Hepatic stellate cell (primary cell): ENCODE data around the gene IL37.
"Not testable (repeated sequence)": the region's sequence is repeated elsewhere in the genome, so short reads cannot be mapped to it uniquely, and the experiment has no call there.

ENCODE experiments used
- DNase-seq: peaks from one replicate; pipeline ENCODE4 v3.0.0; 2011; ENCODE audit warnings: low spot score

The IL37 gene

DNA sequence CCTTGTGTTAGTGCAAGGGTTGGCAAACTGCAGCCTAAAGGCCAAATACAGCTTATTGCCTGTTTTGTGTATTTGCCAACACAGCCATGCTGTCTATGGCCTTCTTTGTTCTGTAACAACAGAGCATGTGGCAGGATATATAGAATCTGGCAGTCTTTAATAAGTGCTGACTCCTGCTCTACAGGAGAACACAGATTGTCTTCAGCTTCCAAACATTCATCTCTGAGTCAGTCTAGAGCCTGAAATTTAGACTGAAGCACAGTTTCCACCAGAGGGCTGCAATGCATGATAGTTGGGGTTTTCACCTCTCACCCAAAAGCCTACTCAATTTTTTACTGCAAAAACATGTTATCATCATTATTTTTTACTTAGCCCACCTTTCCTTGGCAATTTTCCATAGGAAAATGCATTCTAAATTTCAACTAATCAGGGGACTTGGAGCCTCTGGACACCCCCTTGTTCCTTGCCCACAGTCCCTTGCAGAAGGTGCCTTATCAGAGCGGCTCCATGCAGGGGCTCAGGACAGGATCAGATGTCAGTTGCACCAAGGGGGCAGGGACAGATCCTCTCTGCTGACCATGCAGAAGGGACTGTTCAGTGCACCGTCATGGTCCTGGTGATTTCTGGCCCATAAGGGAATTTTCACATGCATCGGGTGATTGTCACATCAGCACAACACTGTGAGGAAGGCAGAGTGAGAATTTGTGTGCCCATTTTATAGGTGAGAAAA is 12.4 kb downstream of the IL37 start:
- DNase-seq = no peak

DNA sequence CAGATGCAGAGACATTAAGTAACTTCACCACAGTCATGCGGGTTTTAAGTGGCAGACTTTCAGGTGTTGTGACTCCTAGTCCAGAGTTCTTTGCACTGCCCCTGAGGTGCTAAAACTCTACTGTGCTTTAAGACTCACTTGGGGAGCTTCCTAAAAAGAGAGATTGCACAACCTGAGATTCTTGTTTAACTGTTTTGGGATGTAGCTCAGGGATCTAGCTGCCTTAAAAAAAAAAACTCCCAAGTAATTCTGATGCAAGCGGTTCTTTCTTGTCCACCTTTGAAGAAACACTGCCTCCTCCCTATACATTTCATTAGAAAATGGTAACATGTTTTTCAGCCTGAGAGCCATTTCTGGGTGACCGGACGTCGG is 13.0 kb downstream of the IL37 start:
- no peak for DNase-seq

DNA sequence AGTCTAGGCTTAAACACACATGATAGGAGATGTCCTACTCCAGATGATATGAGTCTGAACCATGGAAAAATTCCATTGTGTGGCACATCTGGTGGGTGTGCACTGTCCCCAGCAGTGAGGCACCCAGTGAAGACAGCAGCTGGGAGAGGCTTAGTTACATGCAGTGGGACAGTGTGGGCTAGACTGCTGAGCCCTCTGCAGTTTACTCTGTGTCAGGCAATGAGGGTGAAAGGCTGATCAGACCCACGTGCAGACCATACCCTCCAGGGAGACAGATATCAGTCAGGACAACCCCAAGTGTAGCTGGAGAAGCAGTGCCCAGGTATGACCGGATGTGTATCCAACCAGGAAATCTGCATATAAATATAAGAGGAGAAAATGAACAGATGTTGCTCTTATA is 13.4 kb downstream of the IL37 start:
- DNase-seq = no peak

DNA sequence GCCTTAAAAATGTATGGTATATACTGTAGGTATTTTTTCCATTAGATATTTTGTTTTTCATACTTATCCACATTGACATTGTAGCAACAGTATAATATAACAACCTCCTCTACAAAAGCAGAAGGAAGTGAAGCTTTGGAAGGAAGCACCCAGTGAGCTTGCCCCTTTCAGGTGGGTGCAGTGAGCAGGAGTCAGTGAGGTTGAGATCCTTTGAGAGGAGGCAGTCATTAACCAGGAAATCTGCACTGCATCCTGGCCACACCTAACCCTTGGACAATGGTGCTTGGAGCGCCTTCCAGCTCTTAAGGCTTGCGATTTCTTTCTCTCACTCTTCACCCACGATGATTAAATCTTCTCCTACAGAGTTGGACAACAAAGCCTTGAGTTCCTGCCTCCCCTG is 13.9 kb downstream of the IL37 start:
- DNase-seq = no peak

DNA sequence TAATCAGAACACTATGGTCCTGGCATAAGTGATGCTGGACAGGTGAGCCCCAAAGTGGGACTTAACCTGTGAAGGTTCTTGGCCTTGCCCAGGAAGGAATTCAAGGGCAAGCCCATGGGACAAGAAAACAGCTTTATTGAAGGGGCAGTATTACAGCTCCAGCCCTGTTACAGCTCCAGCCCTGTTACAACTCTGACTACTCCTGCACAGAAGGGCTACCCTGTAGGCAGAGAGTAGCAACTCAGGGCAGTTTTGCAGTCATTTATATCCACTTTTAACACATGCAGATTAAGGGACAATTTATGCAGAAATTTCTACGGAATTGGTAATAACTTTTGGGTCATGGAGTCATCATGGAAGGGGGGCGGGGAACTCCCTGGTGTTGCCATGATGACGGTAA is 15.7 kb downstream of the IL37 start:
- no peak for DNase-seq

DNA sequence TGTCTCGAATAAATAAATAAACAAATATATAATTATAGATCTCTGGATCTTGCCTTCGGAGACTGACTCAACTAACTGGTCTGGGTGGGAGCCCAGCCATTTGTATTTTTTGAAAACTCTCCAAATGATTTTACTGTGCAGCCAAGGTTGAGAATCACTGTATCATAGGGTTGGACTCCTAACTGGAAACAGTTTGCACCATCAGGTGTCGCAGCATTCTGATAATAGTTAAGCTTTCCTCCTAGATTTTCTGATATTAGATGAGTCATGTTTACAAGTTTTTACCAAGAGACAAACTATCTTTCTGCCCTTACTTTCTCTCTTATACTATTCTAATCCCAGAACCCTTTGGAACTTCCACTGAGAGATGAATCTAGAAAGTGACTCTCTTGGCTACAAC is 16.8 kb downstream of the IL37 start:
- no peak for DNase-seq

DNA sequence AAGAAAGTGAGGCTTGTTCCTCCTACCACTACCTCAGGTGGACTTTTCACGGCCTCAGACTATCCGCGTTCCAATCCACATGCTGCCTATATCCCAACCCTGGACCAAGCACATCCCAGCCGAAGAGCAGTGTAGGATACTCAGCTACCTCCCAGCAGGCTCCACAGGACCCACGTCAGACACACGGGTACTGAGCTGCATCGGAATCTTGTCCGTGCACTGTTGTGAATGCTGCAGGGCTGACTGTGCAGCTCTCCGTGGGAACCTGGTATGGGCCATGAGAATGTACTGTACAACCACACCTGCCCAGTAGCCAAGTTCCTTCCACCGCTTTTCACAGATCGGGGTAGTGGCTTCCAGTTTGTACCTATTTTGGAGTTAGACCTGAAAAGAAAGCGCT is 22.3 kb downstream of the IL37 start:
- no peak for DNase-seq

DNA sequence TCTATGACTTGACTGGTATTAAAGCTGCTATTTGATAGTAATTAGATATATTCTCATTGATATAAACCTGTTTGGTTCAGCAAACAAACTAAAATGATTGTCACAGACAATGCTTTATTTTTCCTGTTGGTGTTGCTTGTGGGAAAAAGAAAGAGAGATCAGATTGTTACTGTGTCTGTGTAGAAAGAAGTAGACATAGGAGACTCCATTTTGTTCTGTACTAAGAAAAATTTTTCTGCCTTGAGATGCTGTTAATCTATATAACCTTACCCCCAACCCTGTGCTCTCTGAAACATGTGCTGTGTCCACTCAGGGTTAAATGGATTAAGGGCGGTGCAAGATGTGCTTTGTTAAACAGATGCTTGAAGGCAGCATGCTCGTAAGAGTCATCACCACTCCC is 23.2 kb downstream of the IL37 start:
- not testable (repeated sequence) for DNase-seq

DNA sequence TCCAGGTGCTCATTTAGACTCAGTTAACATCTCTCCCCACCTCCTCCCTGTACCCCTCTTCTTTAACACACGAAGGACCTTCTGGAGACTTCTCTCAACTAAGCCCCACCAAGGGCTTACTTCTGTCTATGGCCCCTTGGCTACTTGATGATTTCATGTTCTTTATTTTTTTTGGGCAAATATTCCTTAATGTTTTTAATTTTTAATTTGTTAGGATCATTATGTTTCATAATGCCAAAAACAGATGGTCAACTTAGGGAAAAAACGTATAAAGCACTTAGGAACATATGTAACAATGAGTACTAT is 25.9 kb downstream of the IL37 start:
- no peak for DNase-seq

DNA sequence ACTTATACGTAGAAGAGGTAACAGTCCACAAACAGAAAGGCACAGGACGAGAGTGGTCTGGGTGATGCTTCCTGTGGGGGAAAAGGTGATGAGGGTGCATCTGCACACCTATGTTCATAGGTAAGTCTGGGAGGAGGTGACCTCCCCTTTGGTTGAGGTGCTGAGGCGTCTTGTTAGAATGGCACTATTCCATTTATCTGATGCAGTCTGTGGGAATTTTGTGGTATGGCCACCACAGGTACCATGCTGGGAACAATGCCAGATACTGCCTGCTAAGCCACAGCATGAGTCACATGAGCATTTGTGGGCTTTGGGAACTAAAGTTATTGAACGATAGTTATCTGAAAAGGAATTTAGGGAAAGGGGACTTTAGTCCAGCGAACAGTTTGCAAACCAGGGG is 27.9 kb downstream of the IL37 start:
- no peak for DNase-seq

DNA sequence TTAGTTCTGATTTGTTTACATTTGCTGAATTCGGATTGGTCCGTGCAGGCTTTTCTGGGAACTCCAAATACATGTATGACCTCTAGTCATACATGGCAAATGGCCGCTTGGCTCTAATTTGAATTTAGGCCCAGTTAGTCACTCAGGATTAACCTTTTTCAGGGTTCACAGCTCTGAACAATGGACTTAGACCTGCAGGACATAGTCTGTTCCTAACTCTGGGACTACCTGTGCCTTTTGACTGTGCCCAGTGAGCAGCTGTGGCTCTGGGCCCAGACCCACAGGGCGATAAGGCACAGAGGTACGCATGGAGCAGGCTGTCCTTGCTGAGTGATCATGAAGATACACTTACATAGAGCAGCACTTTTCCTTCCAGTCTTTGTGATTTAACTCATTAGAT is 28.5 kb downstream of the IL37 start:
- DNase-seq = no peak

DNA sequence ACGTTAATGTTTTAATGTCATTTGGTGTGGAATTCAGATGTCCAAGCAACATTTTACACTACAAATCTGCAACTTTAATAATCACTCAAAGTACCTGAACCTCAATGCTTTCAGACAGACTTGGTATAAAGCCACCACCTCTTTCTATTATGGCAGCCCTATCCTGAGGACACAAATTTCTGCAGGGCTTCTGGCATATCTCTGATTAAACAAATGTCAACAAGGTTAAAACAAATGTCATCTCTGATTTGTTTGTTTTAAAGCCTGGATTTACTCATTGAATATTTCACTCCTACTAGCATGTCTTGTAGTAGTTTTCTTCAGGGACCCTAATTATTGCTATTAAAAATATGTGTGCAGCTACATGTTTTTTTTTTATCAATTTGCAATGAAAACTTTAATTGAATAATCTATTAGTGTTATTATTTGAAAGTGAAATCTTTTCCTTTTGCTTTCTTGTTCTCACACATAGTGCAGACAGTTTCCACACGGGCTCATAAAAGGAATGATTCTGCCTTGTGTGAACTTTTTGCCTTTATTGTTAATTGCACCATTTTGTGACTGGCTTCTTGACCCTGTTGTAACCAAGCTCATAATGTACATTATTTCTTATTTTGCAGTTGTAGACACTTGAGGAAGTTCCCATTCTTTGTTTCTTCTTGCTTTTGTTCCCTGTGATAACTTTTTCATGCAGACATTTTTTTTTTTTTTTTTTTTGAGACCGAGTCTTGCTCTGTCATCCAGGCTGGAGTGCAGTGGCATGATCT is 30.1 kb downstream of the IL37 start:
- DNase-seq = no peak

DNA sequence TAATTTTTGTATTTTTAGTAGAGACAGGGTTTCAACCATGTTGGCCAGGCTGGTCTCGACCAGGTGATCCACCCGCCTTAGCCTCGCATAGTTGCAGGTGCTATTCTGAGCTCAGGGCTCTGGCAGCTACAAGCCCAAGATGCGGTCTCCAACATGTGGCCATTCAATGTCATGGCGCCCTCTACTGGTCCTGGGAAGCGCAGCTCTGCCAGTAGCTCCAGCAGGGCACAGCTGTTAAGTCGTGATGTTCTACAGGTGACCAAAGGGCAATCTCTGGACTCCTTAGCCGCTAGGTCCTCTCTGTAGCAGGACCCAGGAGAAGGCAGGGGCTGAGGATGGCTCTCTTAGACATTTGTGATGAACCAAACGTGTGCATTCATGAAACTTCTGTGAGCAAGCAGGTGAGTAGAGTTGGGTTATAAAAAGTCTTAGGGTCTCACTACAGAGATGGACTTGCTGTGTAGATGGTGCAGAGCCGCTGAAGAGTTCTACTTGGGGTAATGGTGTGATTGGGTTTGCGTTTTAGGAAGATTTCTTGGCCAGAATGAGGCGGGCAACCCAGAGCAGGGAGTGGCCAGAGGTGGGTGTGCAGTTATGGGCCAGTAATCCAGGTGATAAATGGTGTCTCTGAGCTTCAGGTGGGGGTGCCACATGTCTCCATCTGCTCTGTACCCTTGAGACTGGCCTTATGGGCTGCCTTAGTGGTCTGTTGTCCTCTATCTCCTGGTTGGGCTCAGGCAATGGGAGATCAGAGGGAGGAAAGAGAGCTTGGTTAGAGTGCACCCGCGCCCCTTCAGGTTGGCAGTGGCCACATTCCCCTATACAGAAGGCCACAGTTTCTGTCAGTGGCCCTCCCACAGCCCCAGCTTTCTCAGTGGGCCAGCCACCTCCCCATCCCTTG is 31.0 kb downstream of the IL37 start:
- peak; percentile 53 for DNase-seq

DNA sequence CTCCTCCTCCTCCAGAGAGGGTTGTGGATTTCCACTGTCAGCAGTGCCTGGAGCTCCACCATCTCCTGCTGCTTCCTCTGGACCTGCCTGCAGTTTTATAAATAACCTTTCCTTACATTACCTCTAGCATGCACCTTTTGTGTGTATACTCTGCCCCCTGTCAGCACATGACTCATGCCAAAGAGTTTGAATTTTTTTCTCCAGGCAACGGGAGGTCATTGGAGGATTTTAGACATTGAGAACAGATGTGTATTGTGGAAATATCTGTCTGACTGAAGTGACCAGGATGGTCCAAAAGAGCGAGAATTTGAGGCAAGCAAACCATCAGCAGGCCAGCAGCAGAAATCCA is 31.7 kb downstream of the IL37 start:
- no peak for DNase-seq

DNA sequence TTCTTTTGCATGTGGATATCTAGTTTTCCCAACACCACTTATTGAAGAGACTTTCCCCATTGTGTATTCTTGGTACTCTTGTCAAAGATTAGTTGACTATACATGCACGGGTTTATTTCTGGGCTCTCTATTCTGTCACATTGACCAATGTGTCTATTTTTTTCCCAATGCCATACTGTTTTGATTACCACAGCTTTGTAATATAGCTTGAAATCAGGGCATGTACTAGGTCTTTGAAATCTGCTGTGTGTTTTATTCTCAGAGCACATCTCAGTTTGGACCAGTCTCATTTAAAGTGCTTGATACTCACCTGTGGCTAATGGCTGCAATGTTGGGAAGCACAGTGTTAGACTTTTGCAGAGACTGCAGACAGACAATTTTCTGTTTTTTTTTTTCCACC is 34.0 kb downstream of the IL37 start:
- DNase-seq = no peak

DNA sequence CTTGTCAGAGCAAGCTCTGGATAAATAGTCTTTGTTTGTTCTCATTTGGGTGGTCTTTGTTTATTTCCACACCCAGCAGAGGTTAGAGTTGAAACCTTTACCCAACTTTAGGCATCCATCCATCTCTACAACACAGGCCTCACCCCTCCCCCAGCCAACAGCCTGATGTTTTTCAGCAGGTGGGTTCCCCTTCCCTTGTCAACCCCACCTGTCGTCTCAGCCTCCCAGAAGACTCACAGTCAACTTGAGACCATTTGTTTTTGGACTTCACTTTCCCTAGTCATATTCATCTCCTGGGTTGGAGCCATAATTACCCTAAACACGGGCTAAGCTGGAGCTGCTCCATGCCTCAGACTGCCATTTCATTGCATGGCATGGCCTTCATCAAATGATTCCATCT is 35.1 kb downstream of the IL37 start:
- DNase-seq = no peak

DNA sequence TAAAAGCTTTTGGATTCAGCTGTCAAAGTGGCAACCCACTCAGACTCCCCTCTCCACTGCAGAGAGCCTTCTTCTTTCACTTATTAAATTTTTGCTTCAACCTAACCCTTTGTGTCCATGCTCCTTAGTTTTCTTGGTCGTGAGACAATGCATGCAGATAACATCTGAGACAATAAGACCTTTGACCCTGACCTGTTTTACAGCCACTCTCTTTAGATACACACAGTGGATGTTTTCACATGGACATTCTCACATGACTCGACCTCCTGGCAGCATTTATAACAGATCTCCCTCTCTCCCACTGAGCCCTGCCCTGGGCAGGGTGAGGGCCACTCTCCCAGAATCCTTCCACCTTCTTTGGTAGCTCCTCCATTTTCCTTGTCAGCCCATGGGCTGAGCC is 36.4 kb downstream of the IL37 start:
- no peak for DNase-seq

DNA sequence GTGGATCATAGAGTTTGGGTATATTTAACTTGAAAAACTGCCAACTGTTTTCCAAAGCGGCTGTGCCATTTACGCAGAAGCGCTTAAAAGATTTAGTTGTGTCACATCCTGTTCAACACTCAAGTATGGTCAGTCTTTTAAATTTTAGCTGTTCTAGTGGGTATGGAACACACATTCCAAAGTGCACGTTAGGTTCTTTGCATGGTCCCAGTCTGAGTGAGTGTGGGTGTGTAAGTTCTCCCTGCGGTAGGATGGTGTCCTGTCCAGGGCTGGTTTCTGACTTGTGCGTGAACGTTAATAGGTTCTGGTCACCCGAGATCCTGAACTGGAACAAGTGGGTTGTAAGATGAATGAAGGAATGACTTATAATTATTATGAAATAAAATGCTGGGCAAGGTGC is 38.5 kb downstream of the IL37 start:
- DNase-seq = no peak

DNA sequence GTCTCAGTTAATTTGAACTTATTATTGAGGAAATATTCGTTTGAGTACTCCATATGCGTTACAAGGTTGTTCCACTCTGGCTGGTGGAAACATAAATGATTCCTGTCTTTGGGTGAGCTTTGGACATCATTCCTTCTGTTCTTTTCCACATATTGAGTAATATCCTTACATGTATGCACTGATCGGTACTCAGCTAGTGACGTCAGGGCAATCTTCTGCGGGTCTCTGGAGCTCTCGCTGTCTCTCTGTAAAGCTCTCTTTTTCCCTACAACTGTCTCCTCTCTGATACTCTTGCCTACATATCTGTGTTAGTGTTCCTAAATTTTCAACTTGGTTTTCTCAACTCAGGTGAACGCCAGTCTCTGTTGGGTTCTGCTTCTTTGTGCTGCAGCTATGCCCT is 43.4 kb downstream of the IL37 start:
- no peak for DNase-seq

DNA sequence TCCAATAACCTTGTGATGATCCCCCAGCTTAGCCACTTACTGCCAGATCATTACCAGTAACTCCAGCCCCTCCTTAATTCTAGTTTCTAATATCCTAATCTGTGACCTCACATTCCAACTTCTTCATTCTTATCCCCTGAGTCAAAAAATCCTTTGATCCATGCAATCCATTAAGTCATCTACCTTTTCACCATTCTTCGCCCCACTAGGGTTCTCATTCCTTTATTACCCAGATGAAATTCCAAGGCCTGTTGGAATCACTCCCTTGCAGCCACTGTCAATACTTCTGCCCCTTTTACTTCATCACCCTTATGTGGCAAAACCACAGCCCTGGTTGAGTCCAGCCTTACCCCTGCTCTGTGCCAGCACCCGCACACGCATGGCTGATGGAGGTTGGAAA is 46.5 kb downstream of the IL37 start:
- no peak for DNase-seq

DNA sequence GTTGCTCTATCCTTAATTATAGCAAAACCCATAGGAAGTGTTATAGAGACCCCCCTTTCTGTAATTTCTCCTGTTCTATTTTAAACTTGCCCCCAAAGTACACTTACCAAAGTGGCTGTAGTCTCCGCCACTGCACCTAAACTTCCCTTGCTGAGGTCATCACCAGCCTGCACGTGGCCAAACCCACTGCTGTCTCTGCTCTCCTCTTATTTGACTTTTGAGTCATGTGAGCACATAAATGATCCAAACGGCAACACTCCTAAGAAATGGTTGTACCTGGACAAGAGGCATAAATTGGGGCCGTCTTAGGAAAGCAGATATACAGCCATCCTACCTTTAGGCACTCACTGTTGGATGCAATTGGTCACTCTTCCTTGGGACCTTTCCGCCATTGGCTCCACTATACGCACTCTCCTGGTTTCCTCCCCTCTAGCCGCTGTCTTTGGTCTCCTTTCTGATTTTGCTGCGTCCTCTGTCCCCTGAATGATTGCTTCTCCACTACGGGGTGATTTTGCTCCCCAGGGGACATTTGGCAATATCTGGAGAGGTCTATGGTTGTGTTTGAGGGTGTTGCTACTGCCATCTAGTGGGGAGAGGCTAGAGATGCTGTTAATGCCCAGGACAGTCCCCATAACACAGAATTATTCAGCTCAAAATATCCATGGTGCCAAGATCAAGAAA is 47.6 kb downstream of the IL37 start:
- DNase-seq = peak; percentile 39

DNA sequence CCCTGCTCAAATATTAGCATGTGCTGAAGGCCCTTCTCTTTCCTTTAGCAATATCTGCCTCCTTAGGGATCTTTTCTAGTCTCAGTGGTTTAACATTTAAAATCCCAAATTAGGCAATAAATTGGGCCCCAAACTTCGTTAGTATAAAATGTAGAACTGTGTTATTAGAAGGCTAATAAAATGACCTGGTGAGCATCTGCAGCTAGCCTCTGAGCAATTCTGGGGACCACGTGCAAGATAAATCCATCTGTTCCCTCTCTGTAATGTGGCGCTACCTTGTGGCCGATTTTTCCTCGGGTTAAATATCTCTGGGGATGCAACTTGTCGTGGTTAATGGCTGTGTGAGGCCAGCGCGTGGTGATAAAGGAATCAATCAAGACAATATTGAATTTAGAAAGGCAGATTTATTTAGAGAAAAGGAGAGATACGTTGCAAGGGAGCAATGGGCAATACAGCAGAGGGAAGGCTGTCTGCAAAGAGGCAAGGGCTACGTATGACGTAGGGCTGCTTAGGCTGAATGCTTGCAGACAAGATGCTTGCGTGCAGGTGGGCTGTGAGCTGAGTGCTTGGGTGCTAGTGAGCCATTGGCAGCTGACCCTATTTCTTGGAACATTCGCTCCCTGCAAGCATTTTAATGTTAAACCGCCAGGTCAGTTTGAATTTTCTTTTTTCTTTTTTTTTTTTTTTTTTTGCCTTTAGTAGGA is 48.3 kb downstream of the IL37 start:
- no peak for DNase-seq
